ENCODE data around the gene TRIM56.

- TF ChIP-seq, protein P1, sequence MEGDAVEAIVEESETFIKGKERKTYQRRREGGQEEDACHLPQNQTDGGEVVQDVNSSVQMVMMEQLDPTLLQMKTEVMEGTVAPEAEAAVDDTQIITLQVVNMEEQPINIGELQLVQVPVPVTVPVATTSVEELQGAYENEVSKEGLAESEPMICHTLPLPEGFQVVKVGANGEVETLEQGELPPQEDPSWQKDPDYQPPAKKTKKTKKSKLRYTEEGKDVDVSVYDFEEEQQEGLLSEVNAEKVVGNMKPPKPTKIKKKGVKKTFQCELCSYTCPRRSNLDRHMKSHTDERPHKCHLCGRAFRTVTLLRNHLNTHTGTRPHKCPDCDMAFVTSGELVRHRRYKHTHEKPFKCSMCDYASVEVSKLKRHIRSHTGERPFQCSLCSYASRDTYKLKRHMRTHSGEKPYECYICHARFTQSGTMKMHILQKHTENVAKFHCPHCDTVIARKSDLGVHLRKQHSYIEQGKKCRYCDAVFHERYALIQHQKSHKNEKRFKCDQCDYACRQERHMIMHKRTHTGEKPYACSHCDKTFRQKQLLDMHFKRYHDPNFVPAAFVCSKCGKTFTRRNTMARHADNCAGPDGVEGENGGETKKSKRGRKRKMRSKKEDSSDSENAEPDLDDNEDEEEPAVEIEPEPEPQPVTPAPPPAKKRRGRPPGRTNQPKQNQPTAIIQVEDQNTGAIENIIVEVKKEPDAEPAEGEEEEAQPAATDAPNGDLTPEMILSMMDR (IDR thresholded peaks at IDR 0.05; ENCODE audit: low read depth, low read length), result no peak
- no peak for TF ChIP-seq EZH2phosphoT487 (IDR thresholded peaks at IDR 0.05; ENCODE audit: low read depth)
These were observed 24.3 kb upstream of the TRIM56 start for GRCh38 chr7:101060992-101061391.

All from OCI-LY3 (cell line).